Activated T-cell treated with anti-CD3 and anti-CD28 coated beads, Interleukin-2, amount 50 U/mL, for 24 hours (primary cell): ENCODE results near the gene MKLN1.
"Not testable (repeated sequence)": the region's sequence is repeated elsewhere in the genome, so short reads cannot be mapped to it uniquely, and the experiment has no call there.

Experiments
- DNase-seq: peaks from one replicate; pipeline ENCODE4 v3.0.0-alpha.2; 2020
- H3K27ac Mint-ChIP-seq: 2 replicates; pipeline ENCODE4 v1.8.0; 2020; ENCODE audit warnings: mild to moderate bottlenecking, mixed read lengths
- H3K27me3 Mint-ChIP-seq: 2 replicates; pipeline ENCODE4 v1.8.0; 2020; ENCODE audit warnings: mixed read lengths
- H3K36me3 Mint-ChIP-seq: 2 replicates; pipeline ENCODE4 v1.8.0; 2020; ENCODE audit warnings: low read depth, mixed read lengths
- H3K4me1 Mint-ChIP-seq: 2 replicates; pipeline ENCODE4 v1.8.0; 2020; ENCODE audit warnings: low read depth, mixed read lengths
- H3K4me3 Mint-ChIP-seq: 2 replicates; pipeline ENCODE4 v1.8.0; 2020; ENCODE audit warnings: mild to moderate bottlenecking, moderate library complexity, mixed read lengths
- H3K9me3 Mint-ChIP-seq: 2 replicates; pipeline ENCODE4 v1.8.0; 2020; ENCODE audit warnings: mixed read lengths

Gene MKLN1

GRCh38 chr7:131494182-131494581 lies 166.5 kb downstream of the MKLN1 start:
- Mint-ChIP-seq H3K9me3 (no peaks in the 10 kb centered on the region), H3K4me1 (no peaks in the 10 kb centered on the region), H3K27me3 (no peaks in the 10 kb centered on the region), H3K27ac (no peak overlapping the region), H3K36me3 (peaks cover 47% of the 10 kb centered on the region), H3K4me3 (no peak overlapping the region)
- DNase-seq, result no peak

- no peaks in the 10 kb centered on the region for H3K9me3 Mint-ChIP-seq
- H3K27ac Mint-ChIP-seq, result peak overlapping the region; percentile 48
- no peak for DNase-seq
- H3K27me3 Mint-ChIP-seq, result no peaks in the 10 kb centered on the region
- H3K4me1 Mint-ChIP-seq, result peaks cover 8% of the 10 kb centered on the region
- no peak overlapping the region for H3K4me3 Mint-ChIP-seq
- peaks cover 50% of the 10 kb centered on the region for H3K36me3 Mint-ChIP-seq
These were observed 168.2 kb downstream of the MKLN1 start for GRCh38 chr7:131495669-131496498.

GRCh38 chr7:131497454-131497853 lies 169.8 kb downstream of the MKLN1 start:
- Mint-ChIP-seq H3K27ac (no peak overlapping the region), H3K27me3 (no peaks in the 10 kb centered on the region), H3K9me3 (no peaks in the 10 kb centered on the region), H3K4me3 (no peak overlapping the region), H3K4me1 (peaks cover 24% of the 10 kb centered on the region), H3K36me3 (peaks cover 48% of the 10 kb centered on the region)
- no peak for DNase-seq

- Mint-ChIP-seq H3K36me3 (peaks cover 43% of the 10 kb centered on the region), H3K27me3 (no peaks in the 10 kb centered on the region), H3K4me3 (no peak overlapping the region), H3K27ac (no peak overlapping the region), H3K9me3 (no peaks in the 10 kb centered on the region), H3K4me1 (peaks cover 31% of the 10 kb centered on the region)
- DNase-seq, result no peak
These were observed 170.7 kb downstream of the MKLN1 start for GRCh38 chr7:131498237-131498885.

GRCh38 chr7:131499801-131500200 lies 172.1 kb downstream of the MKLN1 start:
- peaks cover 43% of the 10 kb centered on the region for H3K36me3 Mint-ChIP-seq
- H3K9me3 Mint-ChIP-seq, result no peaks in the 10 kb centered on the region
- no peak for DNase-seq
- H3K4me1 Mint-ChIP-seq, result peaks cover 34% of the 10 kb centered on the region
- no peak overlapping the region for H3K4me3 Mint-ChIP-seq
- no peak overlapping the region for H3K27ac Mint-ChIP-seq
- no peaks in the 10 kb centered on the region for H3K27me3 Mint-ChIP-seq

- no peaks in the 10 kb centered on the region for H3K27me3 Mint-ChIP-seq
- no peak for DNase-seq
- no peaks in the 10 kb centered on the region for H3K9me3 Mint-ChIP-seq
- H3K27ac Mint-ChIP-seq, result no peak overlapping the region
- peaks cover 37% of the 10 kb centered on the region for H3K36me3 Mint-ChIP-seq
- no peak overlapping the region for H3K4me3 Mint-ChIP-seq
- H3K4me1 Mint-ChIP-seq, result peaks cover 38% of the 10 kb centered on the region
These were observed 172.7 kb downstream of the MKLN1 start for GRCh38 chr7:131500357-131500756.

- Mint-ChIP-seq H3K27me3 (no peaks in the 10 kb centered on the region), H3K27ac (peak overlapping the region; percentile 41), H3K4me1 (peaks cover 38% of the 10 kb centered on the region), H3K36me3 (peaks cover 28% of the 10 kb centered on the region), H3K4me3 (no peak overlapping the region), H3K9me3 (no peaks in the 10 kb centered on the region)
- DNase-seq, result peak; percentile 43
These were observed 173.7 kb downstream of the MKLN1 start for GRCh38 chr7:131501422-131501821.

- no peaks in the 10 kb centered on the region for H3K27me3 Mint-ChIP-seq
- no peak for DNase-seq
- H3K4me3 Mint-ChIP-seq, result no peak overlapping the region
- H3K36me3 Mint-ChIP-seq, result peaks cover 21% of the 10 kb centered on the region
- H3K27ac Mint-ChIP-seq, result peak overlapping the region; percentile 41
- peaks cover 38% of the 10 kb centered on the region for H3K4me1 Mint-ChIP-seq
- H3K9me3 Mint-ChIP-seq, result no peaks in the 10 kb centered on the region
These were observed 174.4 kb downstream of the MKLN1 start for GRCh38 chr7:131501930-131502685.

GRCh38 chr7:131502810-131503508 lies 175.3 kb downstream of the MKLN1 start:
- Mint-ChIP-seq H3K4me1 (peaks cover 44% of the 10 kb centered on the region), H3K9me3 (no peaks in the 10 kb centered on the region), H3K4me3 (no peak overlapping the region), H3K27me3 (peaks cover 5% of the 10 kb centered on the region), H3K27ac (peak overlapping the region; percentile 7), H3K36me3 (peaks cover 14% of the 10 kb centered on the region)
- DNase-seq, result no peak

- Mint-ChIP-seq H3K4me3 (no peak overlapping the region), H3K36me3 (peaks cover 10% of the 10 kb centered on the region), H3K27ac (no peak overlapping the region), H3K9me3 (no peaks in the 10 kb centered on the region), H3K27me3 (peaks cover 10% of the 10 kb centered on the region), H3K4me1 (peaks cover 48% of the 10 kb centered on the region)
- DNase-seq, result no peak
These were observed 176.0 kb downstream of the MKLN1 start for GRCh38 chr7:131503639-131504038.

GRCh38 chr7:131504157-131504899 lies 176.7 kb downstream of the MKLN1 start:
- Mint-ChIP-seq H3K9me3 (no peaks in the 10 kb centered on the region), H3K4me1 (peaks cover 48% of the 10 kb centered on the region), H3K27ac (no peak overlapping the region), H3K27me3 (peaks cover 17% of the 10 kb centered on the region), H3K4me3 (no peak overlapping the region), H3K36me3 (peaks cover 7% of the 10 kb centered on the region)
- DNase-seq, result no peak

- H3K9me3 Mint-ChIP-seq, H3K36me3 Mint-ChIP-seq, H3K4me3 Mint-ChIP-seq, H3K27ac Mint-ChIP-seq, DNase-seq: not testable (repeated sequence)
- H3K4me1 Mint-ChIP-seq, result peaks cover 47% of the 10 kb centered on the region
- H3K27me3 Mint-ChIP-seq, result peaks cover 19% of the 10 kb centered on the region
These were observed 177.5 kb downstream of the MKLN1 start for GRCh38 chr7:131505037-131505620.

GRCh38 chr7:131505636-131506557 lies 178.2 kb downstream of the MKLN1 start:
- Mint-ChIP-seq H3K4me1 (peaks cover 40% of the 10 kb centered on the region), H3K4me3 (no peak overlapping the region), H3K27ac (no peak overlapping the region), H3K9me3 (no peaks in the 10 kb centered on the region), H3K27me3 (peaks cover 19% of the 10 kb centered on the region), H3K36me3 (peaks cover 2% of the 10 kb centered on the region)
- DNase-seq, result no peak
